GM23248 (cell line): ENCODE measurements around the gene CADPS2. TPM values are rescaled to one million over a fixed set of nuclear protein-coding genes. Genes with fewer than 3 reads are reported as not detected.

Experiments
- DNase-seq: peaks from one replicate; pipeline ENCODE4 v3.0.0-alpha.2; 2015
- H2AFZ ChIP-seq: fragments of 200-600 bp; sonication (generic); 2 replicates; pipeline ENCODE4 v1.6.1; 2016; ENCODE audit warnings: antibody characterized with exemption
- H3F3A ChIP-seq: fragments of 200-600 bp; sonication (generic); 2 replicates; pipeline ENCODE4 v1.6.1; 2016; ENCODE audit warnings: mild to moderate bottlenecking, antibody characterized with exemption, mixed run types; ENCODE audit not compliant: insufficient read depth
- H3K27ac ChIP-seq: fragments of 200-600 bp; sonication (generic); 2 replicates; pipeline ENCODE4 v1.5.1; 2016; ENCODE audit warnings: mild to moderate bottlenecking
- H3K27me3 ChIP-seq: fragments of 200-600 bp; sonication (generic); replicated peaks from 2 replicates; pipeline ENCODE4 v1.6.1; 2016; ENCODE audit warnings: mild to moderate bottlenecking; ENCODE audit not compliant: insufficient read depth
- H3K36me3 ChIP-seq: fragments of 200-600 bp; sonication (generic); 2 replicates; pipeline ENCODE4 v1.6.1; 2016; ENCODE audit warnings: low read depth, mild to moderate bottlenecking
- H3K4me1 ChIP-seq: fragments of 200-600 bp; sonication (generic); 2 replicates; pipeline ENCODE4 v1.6.1; 2016; ENCODE audit warnings: mild to moderate bottlenecking; ENCODE audit not compliant: insufficient read depth
- H3K4me2 ChIP-seq: fragments of 200-600 bp; sonication (generic); one replicate; pipeline ENCODE4 v1.6.1; 2016; ENCODE audit warnings: mild to moderate bottlenecking; ENCODE audit not compliant: unreplicated experiment
- H3K4me3 ChIP-seq: fragments of 200-600 bp; sonication (generic); 2 replicates; pipeline ENCODE4 v1.5.1; 2016; ENCODE audit warnings: mild to moderate bottlenecking
- H3K79me2 ChIP-seq: fragments of 200-600 bp; sonication (generic); 2 replicates; pipeline ENCODE4 v1.6.1; 2016; ENCODE audit warnings: mild to moderate bottlenecking; ENCODE audit not compliant: insufficient read depth
- H3K9ac ChIP-seq: fragments of 200-600 bp; sonication (generic); 2 replicates; pipeline ENCODE4 v1.6.1; 2016; ENCODE audit warnings: mild to moderate bottlenecking
- H3K9me2 ChIP-seq: fragments of 200-600 bp; sonication (generic); 2 replicates; pipeline ENCODE4 v1.6.1; 2016; ENCODE audit warnings: mixed run types, mild to moderate bottlenecking, moderate library complexity; ENCODE audit not compliant: insufficient read depth
- H3K9me3 ChIP-seq: fragments of 200-600 bp; sonication (generic); one replicate; pipeline ENCODE4 v1.6.1; 2017; ENCODE audit warnings: low read depth
- H4K20me1 ChIP-seq: fragments of 200-600 bp; sonication (generic); 2 replicates; pipeline ENCODE4 v1.6.0; 2016; ENCODE audit not compliant: insufficient read depth
- EZH2 ChIP-seq: fragments of 200-600 bp; sonication (generic); IDR thresholded peaks from 2 replicates; pipeline ENCODE4 v1.6.1; 2018; ENCODE audit warnings: antibody characterized with exemption, mild to moderate bottlenecking; ENCODE audit not compliant: insufficient read depth, poor library complexity, severe bottlenecking
- EZH2phosphoT487 ChIP-seq: fragments of 200-600 bp; sonication (generic); IDR thresholded peaks from 2 replicates; pipeline ENCODE4 v1.6.1; 2018; ENCODE audit warnings: antibody characterized with exemption, moderate library complexity, mild to moderate bottlenecking, low read depth; ENCODE audit not compliant: insufficient read depth
- WGBS, 2 experiments: methylation state at CpG; one replicate each; pipeline ENCODE4 v1.1.6; 2015 to 2017; ENCODE audit warnings: low lambda C conversion rate in 2 of 2, low coverage in 1 of 2; ENCODE audit errors: missing lambda C conversion rate in 2 of 2; 5-methylcytosine and 5-hydroxymethylcytosine counted together
- in situ Hi-C: fragments of 300-500 bp; cut with MboI; formaldehyde crosslinking; loops from 2 replicates; pipeline ENCODE4 v1.15.0; 2020
- polyA plus RNA-seq: library from polyadenylated mRNA; unstranded; fragments of >200 nt; fragmentation: Nextera tagmentation; extraction: Ambion mirVana; gene quantifications from 2 replicates; pipeline ENCODE4 v1.2.1, GENCODE V29; 2016
- total RNA-seq: library from RNA; depleted of rRNA; stranded (reverse); fragments of >200 nt; shearing (Covaris generic); gene quantifications from 2 replicates; pipeline ENCODE4 v1.2.3, GENCODE V29; 2014

CADPS2 gene
- total and polyA plus RNA-seq, 2 experiments from 2014 or later: 0.06 to 0.43 TPM

DNA sequence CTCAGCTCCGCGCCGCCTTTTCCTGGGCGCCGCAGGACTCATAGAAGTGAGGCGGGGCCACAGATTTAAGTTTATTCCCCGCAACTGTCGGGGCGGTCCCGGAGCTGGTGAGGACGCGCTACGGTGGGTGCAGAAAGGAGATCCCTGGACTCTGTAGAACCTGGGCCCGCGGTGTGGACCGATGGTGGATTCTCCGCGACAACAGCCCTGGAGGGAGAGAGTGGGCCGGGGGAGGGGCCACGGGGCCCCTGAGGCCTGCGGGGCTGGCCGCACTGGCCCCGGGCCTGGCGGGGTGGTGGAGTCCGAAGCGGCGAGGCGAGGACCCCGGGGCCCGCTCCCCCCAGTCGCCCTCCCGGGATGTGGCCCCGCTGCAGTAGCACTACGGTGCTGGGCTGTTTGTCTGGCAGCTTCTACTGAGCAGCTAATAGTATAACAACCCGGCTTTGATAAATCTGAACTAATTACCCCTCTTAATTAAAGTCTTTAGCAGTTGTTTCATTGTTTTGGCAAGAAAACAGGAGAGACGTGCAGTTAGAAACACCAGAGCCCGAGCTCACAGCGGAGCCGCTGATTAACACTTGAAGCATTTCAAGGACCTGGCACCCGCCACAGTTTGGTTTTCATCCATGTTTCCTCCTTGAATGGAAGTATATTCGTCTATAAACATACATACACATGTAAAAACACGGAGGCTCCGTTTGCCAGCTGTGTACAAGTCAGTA, 585.9 kb downstream of the CADPS2 start:
- DNase-seq: peak; percentile 20
- Histone ChIP-seq H3F3A (no peaks in the 10 kb centered on the region), H3K79me2 (no peaks in the 10 kb centered on the region), H3K36me3 (no peaks in the 10 kb centered on the region), H3K27me3 (peaks cover 77% of the 10 kb centered on the region), H2AFZ (no peak overlapping the region), H3K4me1 (no peaks in the 10 kb centered on the region), H3K9ac (no peak overlapping the region), H3K4me2 (no peak overlapping the region), H3K27ac (no peak overlapping the region), H3K4me3 (no peak overlapping the region), H3K9me3 (no peaks in the 10 kb centered on the region), H4K20me1 (no peaks in the 10 kb centered on the region), H3K9me2 (no peaks in the 10 kb centered on the region)
- TF ChIP-seq EZH2phosphoT487 (no peak), EZH2 (no peak)
- 7 to 13% methylated on average over 38 to 40 of the region's 43 CpGs for WGBS, 2 experiments
- in situ Hi-C loops: no loop called here

DNA sequence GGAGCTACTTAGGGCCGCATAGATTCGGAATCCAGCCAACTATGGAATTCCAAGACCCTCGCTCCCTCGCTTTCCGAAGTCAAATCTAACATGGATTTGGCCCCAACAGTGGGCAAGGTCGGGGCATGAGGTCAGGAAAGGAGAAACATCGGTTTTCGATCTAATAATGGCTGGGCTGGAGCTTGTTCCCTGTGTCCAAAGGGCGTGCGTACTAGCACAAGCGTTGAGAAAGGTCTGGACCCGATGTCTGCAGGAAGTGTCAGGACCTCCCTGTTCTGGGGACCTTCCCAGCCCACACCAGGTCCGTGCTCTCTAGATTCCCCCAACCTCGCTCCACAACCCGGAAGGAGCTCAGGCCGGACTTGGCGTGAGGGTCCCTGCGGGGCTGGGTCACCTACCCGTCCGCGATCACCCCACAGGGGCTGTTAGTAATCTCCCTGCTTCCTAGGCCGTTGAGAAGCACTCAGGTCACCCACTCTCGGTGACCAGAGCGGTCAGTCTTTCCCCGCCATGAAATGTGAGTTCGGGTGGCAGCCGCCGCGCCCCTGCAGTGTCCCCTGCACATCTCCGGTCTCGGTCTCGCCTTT, 586.5 kb downstream of the CADPS2 start:
- Histone ChIP-seq H3K36me3 (no peaks in the 10 kb centered on the region), H4K20me1 (no peaks in the 10 kb centered on the region), H2AFZ (no peak overlapping the region), H3K27ac (no peak overlapping the region), H3K4me1 (no peaks in the 10 kb centered on the region), H3K4me2 (no peak overlapping the region), H3K79me2 (no peaks in the 10 kb centered on the region), H3F3A (no peaks in the 10 kb centered on the region), H3K9me2 (no peaks in the 10 kb centered on the region), H3K27me3 (peaks cover 71% of the 10 kb centered on the region), H3K9me3 (no peaks in the 10 kb centered on the region), H3K4me3 (no peak overlapping the region), H3K9ac (no peak overlapping the region)
- in situ Hi-C loops: no loop called here
- peak; percentile 55 for TF ChIP-seq EZH2
- TF ChIP-seq EZH2phosphoT487: no peak
- 8 to 10% methylated on average over 27 to 32 of the region's 32 CpGs for WGBS, 2 experiments
- no peak for DNase-seq

DNA sequence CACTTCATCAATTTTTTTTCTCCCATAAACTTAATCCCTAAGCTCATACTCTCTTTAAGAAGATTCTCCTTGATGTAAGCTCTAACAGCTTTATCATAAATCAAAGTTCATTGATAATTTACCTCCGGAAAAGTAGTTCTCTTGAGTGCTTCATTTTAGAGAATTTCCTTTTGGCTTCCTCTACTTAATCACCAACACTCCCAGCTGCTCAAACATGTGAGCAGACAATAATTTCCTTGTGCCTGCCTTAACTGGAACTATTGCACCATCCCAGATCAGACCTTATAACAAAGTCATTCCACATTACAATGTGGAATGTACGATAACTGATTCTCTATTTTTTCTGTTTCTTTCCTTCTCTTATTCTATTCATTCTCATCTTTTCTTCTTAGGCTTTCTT, 587.6 kb downstream of the CADPS2 start:
- H2AFZ ChIP-seq: no peak overlapping the region
- DNase-seq: no peak
- H3K4me1 ChIP-seq: no peaks in the 10 kb centered on the region
- H3K27me3 ChIP-seq: peaks cover 60% of the 10 kb centered on the region
- WGBS, 2 experiments: 49 to 60% methylated on average over 2 of the region's 2 CpGs
- H3F3A ChIP-seq: no peaks in the 10 kb centered on the region
- H3K4me3 ChIP-seq: no peak overlapping the region
- H3K9me3 ChIP-seq: no peaks in the 10 kb centered on the region
- no peaks in the 10 kb centered on the region for H4K20me1 ChIP-seq
- no peak for TF ChIP-seq EZH2phosphoT487
- TF ChIP-seq EZH2: no peak
- no peak overlapping the region for H3K9ac ChIP-seq
- in situ Hi-C loops: no loop called here
- H3K36me3 ChIP-seq: no peaks in the 10 kb centered on the region
- no peak overlapping the region for H3K4me2 ChIP-seq
- H3K9me2 ChIP-seq: no peaks in the 10 kb centered on the region
- H3K27ac ChIP-seq: no peak overlapping the region
- no peaks in the 10 kb centered on the region for H3K79me2 ChIP-seq

DNA sequence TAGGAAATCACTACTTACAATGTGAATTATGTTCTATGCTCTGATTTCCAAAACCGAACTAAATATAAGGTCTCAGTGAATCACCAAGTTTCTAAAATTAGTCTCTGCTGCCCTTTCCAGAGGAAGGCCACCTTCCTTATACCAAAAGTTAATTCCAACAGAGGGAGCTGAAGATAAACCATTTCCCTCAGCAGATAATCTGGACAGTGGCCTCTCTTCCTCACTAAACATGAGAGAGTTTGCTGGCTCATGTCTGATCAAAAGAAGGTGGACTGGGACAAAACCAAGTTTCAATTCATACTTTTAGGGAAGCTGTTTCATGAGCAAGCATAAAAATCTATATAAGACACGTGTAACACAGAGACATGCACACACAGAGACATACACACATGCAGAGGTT, 588.1 kb downstream of the CADPS2 start:
- Histone ChIP-seq H3K4me1 (no peaks in the 10 kb centered on the region), H3K79me2 (no peaks in the 10 kb centered on the region), H3K4me2 (no peak overlapping the region), H3K9me3 (no peaks in the 10 kb centered on the region), H3F3A (no peaks in the 10 kb centered on the region), H3K27me3 (peaks cover 57% of the 10 kb centered on the region), H3K36me3 (no peaks in the 10 kb centered on the region), H4K20me1 (no peaks in the 10 kb centered on the region), H3K4me3 (no peak overlapping the region), H2AFZ (no peak overlapping the region), H3K27ac (no peak overlapping the region), H3K9ac (no peak overlapping the region), H3K9me2 (no peaks in the 10 kb centered on the region)
- TF ChIP-seq EZH2phosphoT487 (no peak), EZH2 (no peak)
- 40 to 47% methylated on average over 2 of the region's 2 CpGs for WGBS, 2 experiments
- no peak for DNase-seq
- in situ Hi-C loops: no loop called here
